Body of pancreas (tissue), 4 donors: ENCODE measurements around the gene SHLD2. TPM values are rescaled to one million over a fixed set of nuclear protein-coding genes. Genes with fewer than 3 reads are reported as not detected.

Experiments used
- ATAC-seq: fragments of 150-250 bp; one replicate; pipeline ENCODE4 v1.9.1; 2016
- DNase-seq, 4 donors: peaks; one replicate each; pipeline ENCODE4 v3.0.0-alpha.2; 2019
- H3K27ac ChIP-seq, 4 donors: fragments of 200-600 bp; sonication (generic); 1 replicate in 3 of 4; 2 replicates in 1 of 4; pipeline versions ENCODE4 v1.5.1 to v1.6.1; 2016 to 2019; ENCODE audit warnings: mild to moderate bottlenecking in 1 of 4, mixed read lengths in 1 of 4, moderate library complexity in 1 of 4
- H3K27me3 ChIP-seq, 2 donors: fragments of 200-600 bp; sonication (generic); one replicate each; pipeline ENCODE4 v1.6.0; 2016; ENCODE audit warnings: mild to moderate bottlenecking in 1 of 2
- H3K36me3 ChIP-seq, 2 donors: fragments of 200-600 bp; sonication (generic); replicated peaks in 1 of 2; 2 replicates each; pipeline ENCODE4 v1.5.1; 2016; ENCODE audit warnings: low read depth in 2 of 2; ENCODE audit not compliant: insufficient read depth in 1 of 2
- H3K4me1 ChIP-seq: fragments of 200-600 bp; sonication (generic); one replicate; pipeline ENCODE4 v1.6.0; 2016
- H3K4me3 ChIP-seq, 2 donors: fragments of 200-600 bp; sonication (generic); 1 replicate in 1 of 2; 2 replicates in 1 of 2; pipeline ENCODE4 v1.5.1; 2016 to 2019
- H3K9me3 ChIP-seq, 3 donors: fragments of 200-600 bp; sonication (generic); 1 replicate in 2 of 3; 2 replicates in 1 of 3; pipeline ENCODE4 v1.5.1; 2016
- CTCF ChIP-seq, 7 experiments: fragments of 450-650 bp in 4 of 7; fragments of 200-600 bp in 3 of 7; sonication (generic) in 3 of 7; IDR thresholded peaks; one replicate each; pipeline ENCODE4 v1.5.1; 2016 to 2019; ENCODE audit warnings: antibody characterized with exemption in 7 of 7
- POLR2A ChIP-seq, 3 donors: fragments of 450-650 bp; IDR thresholded peaks; one replicate each; pipeline ENCODE4 v1.6.1; 2016; ENCODE audit warnings: antibody characterized with exemption in 3 of 3, mild to moderate bottlenecking in 2 of 3
- WGBS, 2 donors: methylation state at CpG; one replicate each; pipeline ENCODE4 v1.1.5; 2017; 5-methylcytosine and 5-hydroxymethylcytosine counted together
- intact Hi-C: fragments of 100-400 bp; cut with DNase I; formaldehyde crosslinking; loops from one replicate; pipeline ENCODE4 v1.15.1; 2023
- total RNA-seq, 2 donors: library from RNA; depleted of rRNA; stranded (reverse); fragments of >200 nt; gene quantifications; one replicate each; pipeline ENCODE4 v1.1.0, GENCODE V29; 2016

The SHLD2 gene
- total RNA-seq, 2 donors from 2014 or later: 15.2 to 16.3 TPM

- no peaks in the 10 kb centered on the region for H3K36me3 ChIP-seq
- TF ChIP-seq POLR2A (IDR thresholded peaks at IDR 0.05) (no peak), CTCF (IDR thresholded peaks at IDR 0.05) (no peak)
- H3K4me1 ChIP-seq: peaks cover 48% of the 10 kb centered on the region
- 32 to 36% methylated on average over 4 of the region's 4 CpGs for WGBS, 2 donors
- DNase-seq (no peak), ATAC-seq (no peak)
- no peaks in the 10 kb centered on the region for H3K27me3 ChIP-seq
- H3K4me3 ChIP-seq: no peak overlapping the region
- H3K9me3 ChIP-seq: no peaks in the 10 kb centered on the region
- peak overlapping the region; percentile 26 to 99 (median 98) for H3K27ac ChIP-seq
- intact Hi-C loops: no loop called here
Measured at GRCh38 chr10:87089746-87090145, 5.3 kb upstream of the SHLD2 start.

GRCh38 chr10:87090779-87091178 is 4.2 kb upstream of the SHLD2 start:
- Histone ChIP-seq H3K4me1 (peaks cover 46% of the 10 kb centered on the region), H3K27me3 (no peaks in the 10 kb centered on the region), H3K36me3 (no peaks in the 10 kb centered on the region), H3K27ac (peak overlapping the region; percentile 26 to 99 (median 98)), H3K9me3 (no peaks in the 10 kb centered on the region), H3K4me3 (no peak overlapping the region)
- no peak for ATAC-seq
- DNase-seq: no peak
- TF ChIP-seq POLR2A (IDR thresholded peaks at IDR 0.05): no peak
- no peak for TF ChIP-seq CTCF (IDR thresholded peaks at IDR 0.05)
- WGBS, 2 donors: 46 to 61% methylated on average over 4 of the region's 4 CpGs
- intact Hi-C loops: no loop called here

GRCh38 chr10:87092376-87092860 is 2.6 kb upstream of the SHLD2 start:
- intact Hi-C loops: no loop called here
- Histone ChIP-seq H3K27me3 (no peaks in the 10 kb centered on the region), H3K27ac (peak overlapping the region; percentile 96 to 99 (median 98)), H3K9me3 (no peaks in the 10 kb centered on the region), H3K4me3 (peak overlapping the region in 1 of 2 donors; percentile 61), H3K4me1 (peaks cover 55% of the 10 kb centered on the region), H3K36me3 (no peaks in the 10 kb centered on the region)
- ATAC-seq (no peak), DNase-seq (peak in 1 of 4 donors; percentile 14)
- TF ChIP-seq CTCF (IDR thresholded peaks at IDR 0.05) (no peak), POLR2A (IDR thresholded peaks at IDR 0.05) (no peak)
- 6 to 9% methylated on average over 7 of the region's 7 CpGs for WGBS, 2 donors

GRCh38 chr10:87092861-87093631 is 2.0 kb upstream of the SHLD2 start:
- TF ChIP-seq POLR2A (IDR thresholded peaks at IDR 0.05) (peak in 2 of 3 donors; percentile 28 to 37), CTCF (IDR thresholded peaks at IDR 0.05) (no peak)
- intact Hi-C loops: no loop called here
- DNase-seq (peak; percentile 48 to 71 (median 61)), ATAC-seq (no peak)
- Histone ChIP-seq H3K4me3 (peak overlapping the region in 1 of 2 donors; percentile 61), H3K36me3 (no peaks in the 10 kb centered on the region), H3K27ac (peak overlapping the region; percentile 96 to 99 (median 98)), H3K27me3 (no peaks in the 10 kb centered on the region), H3K4me1 (peaks cover 48% of the 10 kb centered on the region), H3K9me3 (no peaks in the 10 kb centered on the region)
- 0 to 3% methylated on average over 9 of the region's 9 CpGs for WGBS, 2 donors
